Posterior vena cava (tissue), 2 donors: Measurements from ENCODE around the gene HYDIN. TPM values are rescaled to one million over a fixed set of nuclear protein-coding genes. Genes with fewer than 3 reads are reported as not detected.
"Not testable (repeated sequence)": the region's sequence is repeated elsewhere in the genome, so short reads cannot be mapped to it uniquely, and the experiment has no call there.

Experiments
- DNase-seq: peaks from one replicate; pipeline ENCODE4 v3.0.0-alpha.2; 2020; ENCODE audit warnings: low spot score
- intact Hi-C, 2 donors: fragments of 100-400 bp; cut with DNase I; formaldehyde crosslinking; loops; one replicate each; pipeline versions ENCODE4 v1.14.1 to v1.14.2; 2022 to 2023
- total RNA-seq, 2 donors: library from RNA; stranded (reverse); fragmentation: NEBNext Ultra II Directional; extraction: Animal tissue kit (Norgen Biotek cat#: 25700); gene quantifications; one replicate each; pipeline ENCODE4 v1.2.1, GENCODE V29; 2021
- donor health status: DM: yes; HTN: yes; CAD: no.
- donor health status: DM: yes; HTN: yes; CAD: no.

Gene HYDIN
- total RNA-seq, 2 donors from 2014 or later = 2.8 to 3.5 TPM

GRCh38 chr16:71229344-71229743 is 1.2 kb downstream of the HYDIN start:
- DNase-seq = no peak
- intact Hi-C loops = no loop called here

DNA sequence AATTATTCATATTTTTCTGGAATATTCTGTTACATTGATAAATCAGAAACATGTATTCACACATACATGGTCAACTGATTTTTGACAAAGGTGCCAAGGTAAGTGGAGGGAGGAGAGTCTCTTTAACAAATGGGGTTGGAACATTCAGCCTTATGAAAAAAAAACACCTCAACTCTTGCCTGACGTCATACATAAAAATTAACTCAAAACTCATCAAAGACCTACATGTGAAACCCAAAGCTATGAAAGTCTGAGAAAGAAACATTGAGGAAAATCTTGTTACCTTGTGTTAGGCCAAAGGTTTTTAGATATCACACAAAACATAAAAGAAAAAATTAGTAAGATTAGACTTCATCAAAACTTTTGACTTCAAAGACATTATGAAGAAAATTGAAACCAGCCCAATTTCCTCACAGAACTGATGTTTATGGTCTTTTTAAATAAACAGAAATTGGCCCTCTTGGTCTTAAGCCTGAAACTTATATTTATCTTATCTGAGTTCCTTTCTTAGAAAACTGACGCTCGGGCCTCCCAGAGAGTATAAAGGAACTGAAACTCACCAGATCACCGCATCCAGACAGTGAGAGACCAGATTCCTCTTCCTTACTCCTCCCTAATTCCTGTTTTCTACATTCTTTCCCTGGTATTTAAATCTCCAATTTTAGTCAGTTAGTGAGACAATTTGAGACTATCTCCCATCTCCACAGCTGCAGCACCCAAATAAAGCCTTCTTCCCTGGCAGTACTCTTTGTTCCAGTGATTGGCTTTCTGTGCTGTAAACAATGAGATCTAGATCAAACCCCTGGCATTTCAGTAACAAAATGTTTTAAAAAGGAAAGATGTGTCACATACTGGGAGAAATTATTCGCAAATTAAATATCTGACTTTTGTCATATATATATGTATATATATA is 4.0 kb downstream of the HYDIN start:
- intact Hi-C loops = no loop called here
- no peak for DNase-seq

GRCh38 chr16:71225145-71225544 is 5.4 kb downstream of the HYDIN start:
- DNase-seq = no peak
- intact Hi-C loops = no loop called here

DNA sequence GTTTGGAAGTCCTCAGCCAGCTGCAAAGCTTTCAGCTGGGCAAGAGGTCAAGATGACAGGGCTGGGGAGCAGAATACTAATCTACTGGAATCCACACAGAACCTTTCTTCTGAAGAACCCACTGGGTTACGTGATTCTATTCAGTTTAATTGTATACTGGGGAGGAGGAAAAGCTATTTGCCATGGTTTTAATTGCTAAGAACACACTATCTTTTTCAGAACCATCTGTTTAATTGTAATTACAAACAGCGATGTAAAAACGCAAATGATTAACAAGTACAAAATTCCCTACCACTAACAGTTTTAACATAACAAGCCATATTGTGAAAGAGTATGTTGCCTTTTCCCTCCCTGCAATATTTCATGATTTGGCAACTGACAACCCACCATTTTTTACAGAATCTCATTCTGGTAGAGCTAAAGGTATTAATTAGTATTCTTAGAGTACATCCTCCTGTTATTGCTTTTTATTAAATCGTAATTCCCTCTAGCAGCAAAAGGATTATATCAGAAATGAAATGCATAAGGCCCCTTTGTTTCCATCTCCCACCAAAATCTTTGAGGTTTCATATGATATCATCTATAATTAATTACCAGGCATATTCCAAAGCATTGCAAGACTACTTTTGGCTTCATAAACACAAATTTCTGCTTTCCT is 12.1 kb downstream of the HYDIN start:
- no peak for DNase-seq
- intact Hi-C loops = no loop called here

DNA sequence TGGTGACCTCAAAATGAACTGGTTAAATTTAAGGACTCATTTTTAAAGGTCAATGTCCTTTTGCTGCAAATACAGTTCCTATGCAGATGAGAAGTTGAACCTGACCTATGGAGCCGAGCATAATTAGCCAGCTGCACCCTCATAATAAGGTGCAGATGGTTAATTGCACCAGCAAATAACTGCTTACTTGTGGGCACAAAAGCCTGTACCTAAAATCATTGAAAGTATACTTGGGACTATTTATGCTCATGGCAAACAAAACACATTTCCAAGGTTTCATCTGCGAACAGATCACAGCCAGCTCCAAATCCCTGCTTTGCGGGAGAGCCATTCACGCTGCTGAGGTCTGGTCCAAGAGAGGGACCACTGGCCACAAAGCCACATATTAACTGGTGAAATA is 13.0 kb downstream of the HYDIN start:
- intact Hi-C loops = no loop called here

DNA sequence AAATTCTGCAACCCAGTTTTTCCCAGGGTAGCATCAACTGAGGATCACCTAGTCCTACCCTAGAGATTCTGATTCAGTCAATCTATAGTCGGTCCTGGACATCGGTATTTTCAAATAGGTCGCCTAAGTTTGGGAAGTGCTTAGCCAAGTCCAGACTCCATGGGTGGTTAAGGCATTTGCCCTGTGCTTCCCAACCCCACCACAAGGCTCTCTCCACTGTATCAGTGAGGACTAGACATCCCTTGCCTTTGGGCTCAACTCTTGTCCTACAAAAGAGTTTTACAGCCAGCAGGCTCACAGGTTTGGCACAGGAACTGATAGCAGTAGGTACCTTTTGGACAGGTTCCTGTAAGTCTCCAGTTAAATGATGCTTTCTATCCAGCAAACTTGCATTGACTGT is 13.8 kb downstream of the HYDIN start:
- no peak for DNase-seq
- intact Hi-C loops = no loop called here

More for the DNA sequence above, 13.0 kb downstream of the HYDIN start:
- no peak for DNase-seq

GRCh38 chr16:71214746-71215381 is 15.7 kb downstream of the HYDIN start:
- intact Hi-C loops = no loop called here

DNA sequence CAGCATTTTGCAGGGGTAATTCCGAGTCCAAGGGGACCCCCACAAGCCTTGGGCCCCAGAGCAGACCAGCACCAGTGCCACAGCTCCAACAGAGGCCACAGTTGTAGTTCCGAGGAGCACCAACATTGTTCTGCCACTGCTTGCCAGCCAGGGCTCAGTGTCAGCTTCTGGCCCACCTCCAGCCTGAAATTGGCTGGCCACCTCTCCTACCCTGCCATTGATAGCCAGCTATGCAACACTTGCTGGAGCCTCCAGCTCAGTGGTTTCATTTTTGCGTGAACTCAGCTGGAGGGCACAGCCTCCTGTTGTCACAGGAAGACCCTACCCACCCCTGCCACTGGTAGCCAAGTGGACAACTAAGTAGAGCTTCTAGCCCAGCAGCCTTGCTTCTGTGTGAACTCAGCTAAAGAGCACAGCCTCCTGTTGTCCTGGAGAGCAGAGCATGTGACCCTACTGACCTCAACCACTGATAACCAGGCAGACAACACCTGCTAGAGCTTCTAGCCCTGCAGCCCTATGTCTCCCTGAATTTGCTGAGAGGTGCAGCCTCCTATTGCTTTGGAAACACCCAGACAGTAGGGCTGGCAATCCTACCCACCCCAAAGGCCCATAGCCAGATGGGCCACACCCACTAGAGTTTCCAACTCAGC is 24.9 kb downstream of the HYDIN start:
- intact Hi-C loops = no loop called here
- DNase-seq = no peak

More at GRCh38 chr16:71214746-71215381, 15.7 kb downstream of the HYDIN start:
- DNase-seq = no peak

DNA sequence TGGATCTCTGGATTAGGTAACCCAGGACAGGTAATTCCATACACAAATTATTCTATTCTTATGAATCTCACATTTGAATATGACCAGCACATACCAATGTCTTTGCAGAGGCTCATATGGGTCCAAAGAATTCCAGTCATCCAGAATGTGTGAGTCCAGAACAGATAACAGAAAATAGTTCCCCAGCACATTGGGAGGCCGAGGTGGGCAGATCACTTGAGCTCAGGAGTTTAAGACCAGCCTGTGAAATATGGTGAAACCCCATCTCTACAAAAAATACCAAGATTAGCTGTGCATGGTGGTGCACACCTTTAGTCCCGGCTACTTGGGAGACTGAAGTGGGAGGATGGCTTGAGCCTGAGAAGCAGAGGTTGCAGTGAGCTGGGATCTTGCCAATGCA is 26.9 kb downstream of the HYDIN start:
- intact Hi-C loops = no loop called here
- DNase-seq = no peak

DNA sequence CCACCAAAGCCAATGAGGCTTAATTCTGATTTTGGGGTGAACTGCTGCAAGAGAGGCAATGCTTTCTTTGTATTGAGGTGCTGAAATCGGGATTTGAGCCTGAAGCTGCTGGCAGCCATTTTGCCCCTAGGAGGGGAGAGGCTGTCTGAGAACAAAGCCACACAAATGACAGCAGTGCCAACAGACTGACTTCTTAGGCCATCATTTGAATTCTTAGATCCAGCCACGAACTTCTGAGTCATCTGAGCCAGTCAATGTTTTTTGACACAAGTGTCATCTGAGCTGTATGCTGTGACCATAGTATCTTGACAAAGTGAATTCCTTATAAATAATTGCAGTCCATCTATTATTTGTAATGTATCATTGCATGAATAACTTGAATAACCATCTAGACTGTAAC is 29.0 kb downstream of the HYDIN start:
- intact Hi-C loops = no loop called here
- DNase-seq = no peak

GRCh38 chr16:71201054-71201453 is 29.5 kb downstream of the HYDIN start:
- DNase-seq = no peak
- intact Hi-C loops = no loop called here

GRCh38 chr16:71198408-71198807 is 32.1 kb downstream of the HYDIN start:
- DNase-seq = no peak
- intact Hi-C loops = no loop called here

GRCh38 chr16:71192387-71192786 is 38.1 kb downstream of the HYDIN start:
- DNase-seq = no peak
- intact Hi-C loops = no loop called here

- no peak for DNase-seq
- intact Hi-C loops = no loop called here
These were observed 41.4 kb downstream of the HYDIN start for GRCh38 chr16:71188956-71189712.

- no peak for DNase-seq
- intact Hi-C loops = no loop called here
These were observed 45.2 kb downstream of the HYDIN start for GRCh38 chr16:71185347-71185746.

DNA sequence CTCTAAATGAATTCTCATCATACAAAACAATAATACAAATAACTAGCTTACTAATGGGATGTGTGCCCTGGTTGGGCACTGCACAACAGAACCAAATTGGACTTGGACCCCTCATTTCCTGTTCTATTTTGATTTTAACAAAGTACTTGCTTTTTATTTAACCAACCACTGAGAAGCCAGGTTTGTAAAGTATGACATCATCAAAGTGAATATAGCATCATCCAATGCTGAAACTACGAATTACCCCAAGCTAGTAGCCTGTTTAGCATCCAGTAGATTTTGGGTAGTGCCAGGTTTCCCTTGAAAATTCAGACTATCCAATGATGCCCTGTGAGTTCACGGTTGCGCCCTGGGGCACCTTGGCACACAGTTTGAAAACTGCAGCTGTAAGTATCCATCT is 51.0 kb downstream of the HYDIN start:
- no peak for DNase-seq
- intact Hi-C loops = no loop called here

GRCh38 chr16:71172481-71173207 is 57.9 kb downstream of the HYDIN start:
- intact Hi-C loops = no loop called here
- no peak for DNase-seq

DNA sequence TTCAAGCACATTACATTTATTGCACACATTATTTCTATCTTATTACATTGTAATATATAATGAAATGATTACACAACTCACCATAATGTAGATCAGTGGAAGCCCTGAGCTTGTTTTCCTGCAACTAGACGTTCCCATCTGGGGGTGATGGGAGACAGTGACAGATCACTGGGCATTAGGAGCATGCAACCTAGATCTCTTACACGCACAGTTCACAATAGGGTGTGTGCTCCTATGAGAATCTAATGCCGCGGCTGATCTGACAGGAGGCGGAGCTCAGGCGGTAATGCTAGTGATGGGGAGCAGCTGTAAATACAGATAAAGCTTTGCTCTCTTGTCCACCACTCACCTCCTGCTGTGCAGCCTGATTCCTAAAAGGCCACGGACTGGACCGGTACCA is 69.5 kb downstream of the HYDIN start:
- DNase-seq, intact Hi-C loops: not testable (repeated sequence)
